NB4 (cell line): ENCODE measurements around the gene UBAC2.

Experiments used
- DNase-seq: peaks from one replicate; pipeline ENCODE4 v3.0.0; 2010; ENCODE audit warnings: low read depth
- H3K4me3 ChIP-seq: one replicate; pipeline ENCODE4 v1.5.1; 2011; ENCODE audit warnings: mild to moderate bottlenecking, low read depth, low read length, moderate library complexity
- CTCF ChIP-seq: IDR thresholded peaks from one replicate; pipeline ENCODE4 v1.5.1; 2012; ENCODE audit warnings: low read depth, low read length
- MYC ChIP-seq: IDR thresholded peaks from 2 replicates; pipeline ENCODE4 v1.6.1; 2011; ENCODE audit warnings: low read depth, low read length
- POLR2A ChIP-seq: IDR thresholded peaks from 2 replicates; pipeline ENCODE4 v1.6.1; 2011; ENCODE audit warnings: mild to moderate bottlenecking; ENCODE audit not compliant: insufficient read length; ENCODE audit errors: extremely low read depth
- TF ChIP-seq, protein P1 (sequence below): IDR thresholded peaks from 2 replicates; pipeline ENCODE4 v1.6.1; 2011; ENCODE audit warnings: low read depth, low read length

The UBAC2 gene

GRCh38 chr13:99381766-99382165 is 181.1 kb downstream of the UBAC2 start:
- DNase-seq = no peak
- no peak overlapping the region for H3K4me3 ChIP-seq
- TF ChIP-seq CTCF (no peak), POLR2A (no peak), MYC (no peak)
- TF ChIP-seq, protein P1, sequence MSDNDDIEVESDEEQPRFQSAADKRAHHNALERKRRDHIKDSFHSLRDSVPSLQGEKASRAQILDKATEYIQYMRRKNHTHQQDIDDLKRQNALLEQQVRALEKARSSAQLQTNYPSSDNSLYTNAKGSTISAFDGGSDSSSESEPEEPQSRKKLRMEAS = no peak

- DNase-seq = no peak
- no peak overlapping the region for H3K4me3 ChIP-seq
- TF ChIP-seq POLR2A (no peak), CTCF (no peak), MYC (no peak)
- TF ChIP-seq, protein P1 = no peak
Observed at GRCh38 chr13:99382428-99383133, 181.9 kb downstream of the UBAC2 start.

DNA sequence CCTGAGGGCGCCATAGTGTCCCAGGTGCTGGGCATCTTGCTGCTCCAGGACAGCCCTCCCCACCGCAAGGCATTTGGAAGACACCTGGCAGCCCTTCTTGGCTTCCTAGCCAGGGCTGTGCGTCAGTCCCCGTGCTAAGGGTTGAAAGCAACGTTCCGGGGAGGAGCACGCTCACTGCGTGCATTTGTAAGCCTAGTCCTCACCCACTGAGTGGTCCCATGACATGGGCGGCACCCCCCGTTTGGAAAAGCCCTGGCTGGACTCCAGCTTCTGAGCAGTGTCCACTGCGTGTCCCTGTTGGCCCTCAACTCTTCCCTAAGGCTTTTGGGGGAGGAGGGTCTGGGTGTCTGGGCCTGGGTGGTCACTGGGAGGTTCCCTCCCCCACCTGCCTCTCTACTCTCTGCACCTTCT is 182.9 kb downstream of the UBAC2 start:
- no peak for TF ChIP-seq POLR2A
- TF ChIP-seq, protein P1 = no peak
- no peak for TF ChIP-seq MYC
- no peak for TF ChIP-seq CTCF
- no peak overlapping the region for H3K4me3 ChIP-seq
- no peak for DNase-seq

- H3K4me3 ChIP-seq = no peak overlapping the region
- no peak for DNase-seq
- TF ChIP-seq, protein P1 = no peak
- TF ChIP-seq CTCF (no peak), MYC (no peak), POLR2A (no peak)
Observed at GRCh38 chr13:99383946-99384345, 183.3 kb downstream of the UBAC2 start.

DNA sequence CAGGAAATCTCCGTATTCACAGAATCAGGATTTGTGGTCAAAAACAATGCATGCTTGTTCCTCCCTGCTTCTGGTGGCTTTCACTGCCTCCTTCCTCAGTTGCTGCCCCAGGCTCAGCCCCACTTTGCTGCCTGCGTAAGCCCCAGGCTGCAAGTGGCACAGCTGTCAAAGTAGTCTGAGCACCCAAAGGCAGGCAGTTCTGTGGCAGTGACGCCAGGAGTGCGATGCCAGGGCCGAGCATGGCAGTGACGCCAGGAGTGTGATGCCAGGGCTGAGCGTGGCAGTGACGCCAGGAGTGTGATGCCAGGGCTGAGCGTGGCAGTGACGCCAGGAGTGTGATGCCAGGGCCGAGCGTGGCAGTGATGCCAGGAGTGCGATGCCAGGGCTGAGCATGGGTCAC is 183.8 kb downstream of the UBAC2 start:
- TF ChIP-seq CTCF (no peak), MYC (no peak), POLR2A (no peak)
- TF ChIP-seq, protein P1 = no peak
- no peak for DNase-seq
- H3K4me3 ChIP-seq = no peak overlapping the region

DNA sequence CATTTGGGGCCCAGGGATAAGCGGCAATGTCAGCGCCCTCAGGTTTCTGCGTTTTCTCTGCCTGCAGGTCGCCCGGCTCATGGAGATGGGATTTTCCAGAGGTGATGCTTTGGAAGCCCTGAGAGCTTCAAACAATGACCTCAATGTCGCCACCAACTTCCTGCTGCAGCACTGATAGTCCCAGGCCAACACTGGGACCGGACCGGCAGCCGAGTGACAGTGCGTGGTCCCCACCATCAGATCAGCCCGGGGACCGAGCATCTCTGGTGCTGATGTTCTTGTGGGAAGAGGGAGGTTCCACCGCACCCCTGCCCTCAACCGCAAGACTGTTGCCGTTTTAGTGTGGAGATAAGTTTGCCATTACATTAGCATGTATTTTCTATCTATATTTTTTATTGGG is 184.5 kb downstream of the UBAC2 start:
- DNase-seq = no peak
- no peak overlapping the region for H3K4me3 ChIP-seq
- TF ChIP-seq CTCF = no peak
- no peak for TF ChIP-seq MYC
- TF ChIP-seq, protein P1 = no peak
- TF ChIP-seq POLR2A = no peak
